HepG2 (cell line): Measurements from ENCODE around the gene FAM174C. TPM values are rescaled to one million over a fixed set of nuclear protein-coding genes. Genes with fewer than 3 reads are reported as not detected.

Experiments
- DNMT1 ChIP-seq: sonication (generic); formaldehyde crosslinking; IDR thresholded peaks from 2 replicates; pipeline ENCODE4 v1.5.1; 2020; ENCODE audit warnings: mild to moderate bottlenecking, missing genetic modification reagents
- ERF ChIP-seq: IDR thresholded peaks from 2 replicates; pipeline ENCODE4 v1.6.1; 2018; ENCODE audit warnings: missing biosample characterization, missing genetic modification reagents
- KAT2B ChIP-seq: fragments of 150-350 bp; IDR thresholded peaks from 2 replicates; pipeline ENCODE4 v1.6.1; 2014; ENCODE audit warnings: low read depth, low read length, borderline replicate concordance
- NKX3-1 ChIP-seq: sonication (generic); formaldehyde crosslinking; IDR thresholded peaks from 2 replicates; pipeline ENCODE4 v1.5.0; 2020; ENCODE audit warnings: missing genetic modification reagents
- SATB2 ChIP-seq: sonication (generic); formaldehyde crosslinking; IDR thresholded peaks from 2 replicates; pipeline ENCODE4 v1.5.0; 2020; ENCODE audit warnings: missing genetic modification reagents
- SRSF1 ChIP-seq: fragments of 200-400 bp; formaldehyde crosslinking; optimal IDR thresholded peaks from 2 replicates; pipeline ENCODE3; 2017; ENCODE audit warnings: mild to moderate bottlenecking, low read depth, low read length, moderate library complexity
- TBX3 ChIP-seq: fragments of 450-650 bp; IDR thresholded peaks from 2 replicates; pipeline ENCODE4 v1.6.1; 2017; ENCODE audit warnings: antibody characterized with exemption, mild to moderate bottlenecking, inconsistent platforms, borderline replicate concordance
- TEAD3 ChIP-seq: optimal IDR thresholded peaks from 2 replicates; pipeline ENCODE3; 2016; ENCODE audit warnings: borderline replicate concordance
- TGIF2 ChIP-seq: IDR thresholded peaks from 2 replicates; pipeline ENCODE4 v1.6.1; 2016; ENCODE audit warnings: control low read depth, missing compliant biosample characterization
- TOE1 ChIP-seq: sonication (generic); formaldehyde crosslinking; IDR thresholded peaks from 2 replicates; pipeline ENCODE4 v1.4.0; 2020; ENCODE audit warnings: mild to moderate bottlenecking, missing genetic modification reagents
- ZFP36L2 ChIP-seq: sonication (generic); formaldehyde crosslinking; IDR thresholded peaks from 2 replicates; pipeline ENCODE4 v1.4.0; 2020; ENCODE audit warnings: missing genetic modification reagents
- ZFP90 ChIP-seq: sonication (generic); formaldehyde crosslinking; IDR thresholded peaks from 2 replicates; pipeline ENCODE4 v1.8.0; 2022; ENCODE audit warnings: missing genetic modification reagents, mild to moderate bottlenecking, inconsistent platforms, borderline replicate concordance
- ZNF224 ChIP-seq: sonication (generic); formaldehyde crosslinking; IDR thresholded peaks from 2 replicates; pipeline ENCODE4 v1.5.0; 2020; ENCODE audit warnings: mild to moderate bottlenecking, missing genetic modification reagents
- ZNF282 ChIP-seq: fragments of 450-650 bp; IDR thresholded peaks from 2 replicates; pipeline ENCODE4 v1.6.1; 2018; ENCODE audit not compliant: partially characterized antibody
- ZNF432 ChIP-seq: sonication (generic); formaldehyde crosslinking; IDR thresholded peaks from 2 replicates; pipeline ENCODE4 v1.5.0; 2020; ENCODE audit warnings: missing genetic modification reagents, mild to moderate bottlenecking, borderline replicate concordance
- ZNF484 ChIP-seq: sonication (generic); formaldehyde crosslinking; IDR thresholded peaks from 2 replicates; pipeline ENCODE4 v1.5.1; 2020; ENCODE audit warnings: mild to moderate bottlenecking, low read depth, missing genetic modification reagents, borderline replicate concordance
- ZNF709 ChIP-seq: sonication (generic); formaldehyde crosslinking; IDR thresholded peaks from 2 replicates; pipeline ENCODE4 v1.5.0; 2020; ENCODE audit warnings: mild to moderate bottlenecking, missing genetic modification reagents
- ZSCAN29 ChIP-seq: sonication (generic); formaldehyde crosslinking; conservative IDR thresholded peaks from 2 replicates; pipeline ENCODE4 v1.4.0; 2020; ENCODE audit warnings: mild to moderate bottlenecking, missing genetic modification reagents
- polyA plus RNA-seq, 8 experiments: library from polyadenylated mRNA; depleted of rRNA in 3 of 8; stranded (reverse) in 7 of 8; unstranded in 1 of 8; fragments of >200 nt; fragmentation: Illumina TruSeq in 4 of 8; extraction: Trizol in 4 of 8; gene quantifications; 2 replicates each; pipeline versions ENCODE4 v1.2.1 to v1.2.3, GENCODE V29; 2011 to 2016; ENCODE audit warnings: low read depth in 4 of 8, missing spikeins in 1 of 8, mixed read lengths in 1 of 8; ENCODE audit not compliant: insufficient read depth in 1 of 8
- total RNA-seq, 5 experiments: library from RNA; depleted of rRNA; stranded (reverse); fragments of >200 nt; fragmentation: Illumina TruSeq; extraction: Trizol; gene quantifications; 2 replicates each; pipeline ENCODE4 v1.2.3, GENCODE V29; 2016; ENCODE audit warnings: low read depth in 1 of 5
- TF ChIP-seq, protein P1 (sequence below): sonication (generic); formaldehyde crosslinking; IDR thresholded peaks from 2 replicates; pipeline ENCODE4 v1.5.0; 2020; ENCODE audit warnings: mild to moderate bottlenecking, missing genetic modification reagents, borderline replicate concordance
- TF ChIP-seq, protein P2 (sequence below): sonication (generic); formaldehyde crosslinking; IDR thresholded peaks from 2 replicates; pipeline ENCODE4 v1.4.0; 2020; ENCODE audit warnings: low read depth, mild to moderate bottlenecking, missing genetic modification reagents
- TF ChIP-seq, protein P3 (sequence below): sonication (generic); formaldehyde crosslinking; IDR thresholded peaks from 2 replicates; pipeline ENCODE4 v1.5.0; 2020; ENCODE audit warnings: missing genetic modification reagents
- TF ChIP-seq, protein P4 (sequence below): sonication (generic); formaldehyde crosslinking; IDR thresholded peaks from 2 replicates; pipeline ENCODE4 v1.4.0; 2020; ENCODE audit warnings: missing genetic modification reagents, mild to moderate bottlenecking, borderline replicate concordance
- TF ChIP-seq, protein P5 (sequence below): sonication (generic); formaldehyde crosslinking; IDR thresholded peaks from 2 replicates; pipeline ENCODE4 v1.9.0; 2021; ENCODE audit warnings: missing genetic modification reagents, borderline replicate concordance

FAM174C gene
- total and polyA plus RNA-seq, 2 of the 13 experiments (the other 11 are each of a cell fraction or from before 2014, with no cell fraction given) = 19.5 to 31.3 TPM

DNA sequence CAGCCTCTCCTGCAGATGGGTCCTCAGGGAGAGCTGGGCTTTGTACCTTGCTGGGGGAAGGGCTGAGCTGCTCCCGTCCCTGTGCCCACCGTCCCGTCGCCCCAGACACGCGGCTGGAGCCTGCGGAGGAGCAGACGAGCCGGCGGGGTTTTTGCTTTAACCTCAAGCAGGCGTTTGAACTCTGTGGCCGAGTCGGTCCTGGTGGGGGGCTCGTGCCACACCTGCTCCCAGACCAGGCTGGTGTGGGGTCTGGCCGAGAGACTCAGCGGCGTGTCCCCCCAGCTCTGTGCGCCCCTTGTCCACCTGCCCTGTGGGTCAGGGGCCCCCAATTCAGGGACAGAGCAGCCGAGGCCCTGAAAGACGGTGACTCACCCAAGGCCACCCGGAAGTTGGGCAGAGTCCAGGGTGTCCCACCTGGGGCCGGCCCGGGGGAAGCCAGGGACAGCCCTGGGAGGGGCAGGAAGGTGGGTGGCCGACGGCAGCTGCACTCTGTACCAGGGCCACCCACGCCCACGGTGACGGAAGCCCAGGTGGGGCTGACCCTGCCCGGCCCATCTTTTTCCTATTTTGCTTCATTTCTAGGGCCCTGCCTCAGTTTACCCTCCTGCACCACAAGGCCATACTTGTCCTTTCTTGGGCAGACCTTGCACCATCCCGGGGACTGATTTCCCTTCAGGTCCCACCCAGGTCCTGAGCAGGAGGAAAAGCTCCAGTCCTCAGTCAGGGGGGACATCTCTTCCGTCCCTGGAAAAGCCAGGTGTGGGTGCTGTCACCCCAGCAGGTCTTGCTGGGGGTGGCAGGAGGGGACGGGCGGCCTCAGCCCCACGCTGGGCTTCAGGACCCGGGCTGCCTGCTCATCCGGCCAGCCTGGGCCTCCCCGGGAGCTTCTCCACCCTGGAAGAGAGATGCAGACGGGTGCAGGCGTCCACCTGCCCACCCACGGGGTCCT is 15.6 kb downstream of the FAM174C start (continued):
- peak; percentile 26; the same call in 1 of the 2 replicates for TF ChIP-seq DNMT1 (CRISPR knock-in tag)
- TF ChIP-seq, protein P1, sequence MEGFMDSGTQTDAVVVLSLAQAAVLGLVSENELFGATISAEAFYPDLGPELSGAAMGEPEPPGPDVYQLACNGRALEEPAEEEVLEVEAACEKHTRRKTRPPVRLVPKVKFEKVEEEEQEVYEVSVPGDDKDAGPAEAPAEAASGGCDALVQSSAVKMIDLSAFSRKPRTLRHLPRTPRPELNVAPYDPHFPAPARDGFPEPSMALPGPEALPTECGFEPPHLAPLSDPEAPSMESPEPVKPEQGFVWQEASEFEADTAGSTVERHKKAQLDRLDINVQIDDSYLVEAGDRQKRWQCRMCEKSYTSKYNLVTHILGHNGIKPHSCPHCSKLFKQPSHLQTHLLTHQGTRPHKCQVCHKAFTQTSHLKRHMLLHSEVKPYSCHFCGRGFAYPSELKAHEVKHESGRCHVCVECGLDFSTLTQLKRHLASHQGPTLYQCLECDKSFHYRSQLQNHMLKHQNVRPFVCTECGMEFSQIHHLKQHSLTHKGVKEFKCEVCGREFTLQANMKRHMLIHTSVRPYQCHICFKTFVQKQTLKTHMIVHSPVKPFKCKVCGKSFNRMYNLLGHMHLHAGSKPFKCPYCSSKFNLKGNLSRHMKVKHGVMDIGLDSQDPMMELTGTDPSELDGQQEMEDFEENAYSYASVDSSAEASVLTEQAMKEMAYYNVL (CRISPR knock-in tag) = peak; percentile 76
- no peak for TF ChIP-seq ZFP90 (CRISPR knock-in tag)
- TF ChIP-seq ZNF432 (CRISPR knock-in tag) = no peak
- TF ChIP-seq ZNF282 = no peak
- peak; percentile 77 for TF ChIP-seq TEAD3 (CRISPR knock-in tag)
- TF ChIP-seq ERF (CRISPR knock-in tag) = peak; percentile 85; the same call in 1 of the 2 replicates
- TF ChIP-seq, protein P2, sequence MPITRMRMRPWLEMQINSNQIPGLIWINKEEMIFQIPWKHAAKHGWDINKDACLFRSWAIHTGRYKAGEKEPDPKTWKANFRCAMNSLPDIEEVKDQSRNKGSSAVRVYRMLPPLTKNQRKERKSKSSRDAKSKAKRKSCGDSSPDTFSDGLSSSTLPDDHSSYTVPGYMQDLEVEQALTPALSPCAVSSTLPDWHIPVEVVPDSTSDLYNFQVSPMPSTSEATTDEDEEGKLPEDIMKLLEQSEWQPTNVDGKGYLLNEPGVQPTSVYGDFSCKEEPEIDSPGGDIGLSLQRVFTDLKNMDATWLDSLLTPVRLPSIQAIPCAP (CRISPR knock-in tag) = peak; percentile 85; the same call in 1 of the 2 replicates
- TF ChIP-seq SRSF1 = no peak
- TF ChIP-seq, protein P3, sequence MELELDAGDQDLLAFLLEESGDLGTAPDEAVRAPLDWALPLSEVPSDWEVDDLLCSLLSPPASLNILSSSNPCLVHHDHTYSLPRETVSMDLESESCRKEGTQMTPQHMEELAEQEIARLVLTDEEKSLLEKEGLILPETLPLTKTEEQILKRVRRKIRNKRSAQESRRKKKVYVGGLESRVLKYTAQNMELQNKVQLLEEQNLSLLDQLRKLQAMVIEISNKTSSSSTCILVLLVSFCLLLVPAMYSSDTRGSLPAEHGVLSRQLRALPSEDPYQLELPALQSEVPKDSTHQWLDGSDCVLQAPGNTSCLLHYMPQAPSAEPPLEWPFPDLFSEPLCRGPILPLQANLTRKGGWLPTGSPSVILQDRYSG (CRISPR knock-in tag) = 0 out of 2 replicates have a peak, but pooled peaks have one; percentile 41
- 0 out of 2 replicates have a peak, but pooled peaks have one; percentile 38 for TF ChIP-seq NKX3-1
- no peak; the same call in 1 of the 2 replicates for TF ChIP-seq ZSCAN29
- TF ChIP-seq, protein P4, sequence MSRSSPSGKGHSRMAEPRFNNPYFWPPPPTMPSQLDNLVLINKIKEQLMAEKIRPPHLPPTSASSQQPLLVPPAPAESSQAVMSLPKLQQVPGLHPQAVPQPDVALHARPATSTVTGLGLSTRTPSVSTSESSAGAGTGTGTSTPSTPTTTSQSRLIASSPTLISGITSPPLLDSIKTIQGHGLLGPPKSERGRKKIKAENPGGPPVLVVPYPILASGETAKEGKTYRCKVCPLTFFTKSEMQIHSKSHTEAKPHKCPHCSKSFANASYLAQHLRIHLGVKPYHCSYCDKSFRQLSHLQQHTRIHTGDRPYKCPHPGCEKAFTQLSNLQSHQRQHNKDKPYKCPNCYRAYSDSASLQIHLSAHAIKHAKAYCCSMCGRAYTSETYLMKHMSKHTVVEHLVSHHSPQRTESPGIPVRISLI (CRISPR knock-in tag) = peak; percentile 23; the same call in 1 of the 2 replicates
- no peak for TF ChIP-seq TOE1
- TF ChIP-seq TGIF2 (CRISPR knock-in tag) = peak; percentile 34; the same call in 1 of the 2 replicates
- TF ChIP-seq ZNF709 = no peak; the same call in 1 of the 2 replicates
- no peak for TF ChIP-seq TBX3
- TF ChIP-seq SATB2 (CRISPR knock-in tag) = no peak
- no peak; the same call in 1 of the 2 replicates for TF ChIP-seq ZFP36L2
- TF ChIP-seq ZNF484 = no peak
- TF ChIP-seq, protein P5, sequence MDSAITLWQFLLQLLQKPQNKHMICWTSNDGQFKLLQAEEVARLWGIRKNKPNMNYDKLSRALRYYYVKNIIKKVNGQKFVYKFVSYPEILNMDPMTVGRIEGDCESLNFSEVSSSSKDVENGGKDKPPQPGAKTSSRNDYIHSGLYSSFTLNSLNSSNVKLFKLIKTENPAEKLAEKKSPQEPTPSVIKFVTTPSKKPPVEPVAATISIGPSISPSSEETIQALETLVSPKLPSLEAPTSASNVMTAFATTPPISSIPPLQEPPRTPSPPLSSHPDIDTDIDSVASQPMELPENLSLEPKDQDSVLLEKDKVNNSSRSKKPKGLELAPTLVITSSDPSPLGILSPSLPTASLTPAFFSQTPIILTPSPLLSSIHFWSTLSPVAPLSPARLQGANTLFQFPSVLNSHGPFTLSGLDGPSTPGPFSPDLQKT (CRISPR knock-in tag) = no peak
- no peak for TF ChIP-seq KAT2B
- 0 out of 2 replicates have a peak, but pooled peaks have one; percentile 8 for TF ChIP-seq ZNF224 (CRISPR knock-in tag)
